Neuronal stem cell (in vitro differentiated cells): ENCODE data around the gene TMEM63A.

Experiments
- DNase-seq: peaks from one replicate; pipeline ENCODE4 v3.0.0-alpha.2; 2013; ENCODE audit warnings: low spot score
- H2AFZ ChIP-seq: one replicate; pipeline ENCODE4 v1.6.1; 2013; ENCODE audit warnings: mild to moderate bottlenecking, low read length, inconsistent platforms
- H2AK5ac ChIP-seq: 2 replicates; pipeline ENCODE4 v1.6.1; 2013; ENCODE audit warnings: low read depth, mild to moderate bottlenecking, inconsistent platforms, low read length, moderate library complexity, mixed read lengths
- H2BK120ac ChIP-seq: 2 replicates; pipeline ENCODE4 v1.6.1; 2013; ENCODE audit warnings: low read depth, mild to moderate bottlenecking, inconsistent platforms, low read length, moderate library complexity, mixed read lengths
- H2BK12ac ChIP-seq: one replicate; pipeline ENCODE4 v1.6.1; 2013; ENCODE audit warnings: low read length, inconsistent platforms
- H2BK15ac ChIP-seq: 2 replicates; pipeline ENCODE4 v1.6.1; 2013; ENCODE audit warnings: mild to moderate bottlenecking, low read length, inconsistent platforms, mixed read lengths
- H2BK5ac ChIP-seq: one replicate; pipeline ENCODE4 v1.6.1; 2013; ENCODE audit warnings: inconsistent platforms, mild to moderate bottlenecking, low read length, moderate library complexity
- H3K14ac ChIP-seq: one replicate; pipeline ENCODE4 v1.6.1; 2013; ENCODE audit warnings: low read length, inconsistent platforms
- H3K18ac ChIP-seq: 2 replicates; pipeline ENCODE4 v1.6.1; 2013; ENCODE audit warnings: low read length, inconsistent platforms
- H3K23ac ChIP-seq: 2 replicates; pipeline ENCODE4 v1.6.1; 2013; ENCODE audit warnings: low read depth, mild to moderate bottlenecking, mixed read lengths, low read length, inconsistent platforms; ENCODE audit not compliant: poor library complexity
- H3K27ac ChIP-seq: replicated peaks from 3 replicates; pipeline ENCODE4 v1.5.1; 2013; ENCODE audit warnings: low read length, inconsistent platforms
- H3K27me3 ChIP-seq, 3 experiments: 2 replicates each; pipeline ENCODE4 v1.6.1; 2013; ENCODE audit warnings: low read length in 3 of 3, mild to moderate bottlenecking in 2 of 3, inconsistent platforms in 1 of 3, low read depth in 1 of 3, mixed read lengths in 1 of 3, moderate library complexity in 1 of 3; ENCODE audit not compliant: control insufficient read depth in 3 of 3, insufficient read depth in 3 of 3
- H3K36me3 ChIP-seq, 2 donors: replicated peaks in 1 of 2; 2 replicates each; pipeline ENCODE4 v1.6.1; 2013; ENCODE audit warnings: low read length in 2 of 2; ENCODE audit not compliant: control insufficient read depth in 2 of 2, insufficient read depth in 2 of 2
- H3K4ac ChIP-seq: 2 replicates; pipeline ENCODE4 v1.6.1; 2013; ENCODE audit warnings: inconsistent platforms, mild to moderate bottlenecking, low read length, moderate library complexity
- H3K4me1 ChIP-seq, 2 donors: 1 replicate in 1 of 2; 2 replicates in 1 of 2; pipeline ENCODE4 v1.6.1; 2013; ENCODE audit warnings: low read length in 2 of 2, low read depth in 1 of 2; ENCODE audit not compliant: control insufficient read depth in 2 of 2, insufficient read depth in 1 of 2
- H3K4me2 ChIP-seq: one replicate; pipeline ENCODE4 v1.6.1; 2013; ENCODE audit warnings: mild to moderate bottlenecking, low read length, inconsistent platforms; ENCODE audit not compliant: insufficient read depth, poor library complexity, severe bottlenecking
- H3K4me3 ChIP-seq, 2 donors: 2 replicates each; pipeline ENCODE4 v1.5.1; 2013; ENCODE audit warnings: low read length in 2 of 2, mild to moderate bottlenecking in 2 of 2, inconsistent platforms in 1 of 2, moderate library complexity in 1 of 2
- H3K79me1 ChIP-seq: one replicate; pipeline ENCODE4 v1.6.1; 2013; ENCODE audit warnings: low read depth, mild to moderate bottlenecking, inconsistent platforms, low read length, moderate library complexity
- H3K9ac ChIP-seq: one replicate; pipeline ENCODE4 v1.6.1; 2013; ENCODE audit warnings: mild to moderate bottlenecking, low read depth, low read length, inconsistent platforms; ENCODE audit not compliant: poor library complexity
- H3K9me3 ChIP-seq, 2 donors: replicated peaks in 1 of 2; 2 replicates each; pipeline versions ENCODE3 to v1.6.1; 2013; ENCODE audit warnings: low read length in 2 of 2, mild to moderate bottlenecking in 2 of 2, inconsistent platforms in 1 of 2, low read depth in 1 of 2, mixed read lengths in 1 of 2, moderate library complexity in 1 of 2; ENCODE audit not compliant: control insufficient read depth in 2 of 2, insufficient read depth in 1 of 2
- H4K8ac ChIP-seq: one replicate; pipeline ENCODE4 v1.6.1; 2013; ENCODE audit warnings: low read depth, mild to moderate bottlenecking, inconsistent platforms, low read length, moderate library complexity
- H4K91ac ChIP-seq: one replicate; pipeline ENCODE4 v1.6.1; 2013; ENCODE audit warnings: low read length, low read depth, mild to moderate bottlenecking, inconsistent platforms; ENCODE audit not compliant: poor library complexity
- WGBS, 2 donors: extraction: QIAGEN DNeasy Blood & Tissue Kit; methylation state at CpG; one replicate each; pipeline ENCODE4 v1.1.7; 2013; ENCODE audit warnings: missing lambda C conversion rate in 2 of 2, mixed read lengths in 1 of 2; ENCODE audit not compliant: insufficient read length in 2 of 2, insufficient replicate concordance in 1 of 2; ENCODE audit errors: extremely low coverage in 2 of 2; 5-methylcytosine and 5-hydroxymethylcytosine counted together

Gene TMEM63A

DNA sequence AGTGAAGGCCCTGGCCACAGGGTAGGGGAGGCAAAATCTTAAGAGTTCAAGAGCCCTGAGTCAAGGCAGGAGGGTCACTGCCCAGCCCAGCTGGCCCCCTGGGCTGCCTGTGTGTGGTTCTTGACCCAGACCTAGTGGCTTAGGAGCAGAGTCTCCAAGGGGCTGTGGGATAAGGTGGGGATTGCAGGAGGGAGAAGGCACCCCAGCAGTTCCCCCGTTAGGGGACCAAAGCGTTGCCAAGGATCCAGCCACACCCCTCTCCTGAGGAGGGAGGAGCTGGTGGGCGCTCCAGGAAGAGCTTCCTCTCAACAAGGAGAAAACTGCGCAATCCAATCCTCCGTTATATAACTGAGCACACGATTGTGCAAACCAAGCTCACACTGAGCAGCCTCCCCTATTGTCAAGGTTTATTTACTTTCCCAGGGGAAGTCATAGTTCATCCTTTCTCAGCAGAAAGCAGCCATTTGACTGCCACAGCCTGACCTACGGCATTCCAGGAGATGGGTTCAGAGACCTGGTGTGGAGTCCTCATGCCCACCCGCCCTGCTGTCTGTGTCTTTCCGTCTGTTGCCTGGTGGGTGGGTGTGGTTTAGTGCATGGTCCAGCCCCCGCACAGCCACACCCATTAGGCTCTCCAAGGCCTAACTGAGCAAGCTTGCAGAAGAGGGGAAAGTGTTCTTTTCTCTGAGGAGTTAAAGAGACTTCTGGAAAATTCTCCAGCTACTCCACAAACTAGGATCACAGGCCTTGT is 68.8 kb downstream of the TMEM63A start:
- no peak for DNase-seq
- no peak overlapping the region for H3K27ac ChIP-seq
- no peak overlapping the region for H2BK120ac ChIP-seq
- H4K8ac ChIP-seq: no peak overlapping the region
- H3K14ac ChIP-seq: no peak overlapping the region
- no peak overlapping the region for H3K4ac ChIP-seq
- H3K36me3 ChIP-seq: peaks cover 0 to 5% of the 10 kb centered on the region in 2 donors
- H2BK12ac ChIP-seq: no peak overlapping the region
- H3K4me3 ChIP-seq: no peak overlapping the region
- H3K9me3 ChIP-seq: no peaks in the 10 kb centered on the region
- no peak overlapping the region for H2BK5ac ChIP-seq
- H2AFZ ChIP-seq: no peak overlapping the region
- no peak overlapping the region for H3K4me2 ChIP-seq
- no peaks in the 10 kb centered on the region for H3K79me1 ChIP-seq
- peaks cover 13 to 29% of the 10 kb centered on the region in 2 donors for H3K4me1 ChIP-seq
- H4K91ac ChIP-seq: no peak overlapping the region
- no peak overlapping the region for H3K18ac ChIP-seq
- H2AK5ac ChIP-seq: no peak overlapping the region
- H3K9ac ChIP-seq: no peak overlapping the region
- H2BK15ac ChIP-seq: no peak overlapping the region
- no peak overlapping the region for H3K23ac ChIP-seq
- peaks cover 0 to 8% (median 0%) of the 10 kb centered on the region in 3 experiments for H3K27me3 ChIP-seq
- WGBS, 2 donors: no CpG with 5 or more reads among the region's 10 CpGs

DNA sequence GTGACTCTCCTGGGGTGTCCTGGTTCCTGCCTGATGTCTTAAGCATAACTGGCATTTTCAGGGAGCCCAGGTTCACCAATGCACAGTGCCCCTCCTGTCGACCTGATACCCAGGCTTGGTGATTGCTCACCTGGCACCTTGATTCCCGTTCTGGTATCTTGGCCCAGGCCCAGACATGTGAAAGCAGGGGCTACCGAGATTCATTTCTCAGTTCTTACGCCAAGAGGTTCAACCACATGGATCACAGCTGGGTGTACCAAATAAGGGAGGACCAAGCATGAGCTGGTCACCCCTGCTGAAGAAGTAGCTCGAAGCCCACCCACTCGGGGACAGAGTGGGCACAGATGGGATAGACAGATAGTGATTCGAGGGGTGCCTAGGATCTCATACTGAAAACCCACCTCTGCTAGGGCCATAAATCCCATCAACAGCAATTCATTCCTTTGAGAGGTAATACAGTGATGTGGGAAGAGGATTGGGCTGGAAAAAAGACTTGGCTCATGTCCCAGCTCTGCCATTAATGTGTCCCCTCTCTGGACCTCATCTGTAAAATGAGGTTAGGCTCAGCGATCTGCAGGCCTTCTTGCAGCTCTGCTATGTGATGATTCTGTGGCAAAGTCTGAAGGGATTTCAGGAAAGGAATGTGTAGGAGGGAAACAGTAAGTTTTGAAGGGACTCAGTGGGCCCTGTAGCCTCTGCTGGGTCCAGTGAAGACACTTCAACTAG is 69.5 kb downstream of the TMEM63A start:
- Histone ChIP-seq H2AFZ (no peak overlapping the region), H4K91ac (no peak overlapping the region), H3K14ac (no peak overlapping the region), H3K9me3 (no peaks in the 10 kb centered on the region), H2BK12ac (no peak overlapping the region), H3K36me3 (peaks cover 0 to 5% of the 10 kb centered on the region in 2 donors), H3K27ac (no peak overlapping the region), H2BK120ac (no peak overlapping the region), H3K4me3 (no peak overlapping the region), H2AK5ac (no peak overlapping the region), H3K4me2 (no peak overlapping the region), H3K23ac (no peak overlapping the region), H2BK5ac (no peak overlapping the region), H3K18ac (no peak overlapping the region), H3K4ac (no peak overlapping the region), H2BK15ac (no peak overlapping the region), H3K4me1 (peaks cover 12 to 26% of the 10 kb centered on the region in 2 donors), H3K9ac (no peak overlapping the region), H3K79me1 (no peaks in the 10 kb centered on the region), H3K27me3 (peaks cover 0 to 8% (median 0%) of the 10 kb centered on the region in 3 experiments), H4K8ac (no peak overlapping the region)
- DNase-seq: no peak
- no CpG with 5 or more reads among the region's 8 CpGs for WGBS, 2 donors

DNA sequence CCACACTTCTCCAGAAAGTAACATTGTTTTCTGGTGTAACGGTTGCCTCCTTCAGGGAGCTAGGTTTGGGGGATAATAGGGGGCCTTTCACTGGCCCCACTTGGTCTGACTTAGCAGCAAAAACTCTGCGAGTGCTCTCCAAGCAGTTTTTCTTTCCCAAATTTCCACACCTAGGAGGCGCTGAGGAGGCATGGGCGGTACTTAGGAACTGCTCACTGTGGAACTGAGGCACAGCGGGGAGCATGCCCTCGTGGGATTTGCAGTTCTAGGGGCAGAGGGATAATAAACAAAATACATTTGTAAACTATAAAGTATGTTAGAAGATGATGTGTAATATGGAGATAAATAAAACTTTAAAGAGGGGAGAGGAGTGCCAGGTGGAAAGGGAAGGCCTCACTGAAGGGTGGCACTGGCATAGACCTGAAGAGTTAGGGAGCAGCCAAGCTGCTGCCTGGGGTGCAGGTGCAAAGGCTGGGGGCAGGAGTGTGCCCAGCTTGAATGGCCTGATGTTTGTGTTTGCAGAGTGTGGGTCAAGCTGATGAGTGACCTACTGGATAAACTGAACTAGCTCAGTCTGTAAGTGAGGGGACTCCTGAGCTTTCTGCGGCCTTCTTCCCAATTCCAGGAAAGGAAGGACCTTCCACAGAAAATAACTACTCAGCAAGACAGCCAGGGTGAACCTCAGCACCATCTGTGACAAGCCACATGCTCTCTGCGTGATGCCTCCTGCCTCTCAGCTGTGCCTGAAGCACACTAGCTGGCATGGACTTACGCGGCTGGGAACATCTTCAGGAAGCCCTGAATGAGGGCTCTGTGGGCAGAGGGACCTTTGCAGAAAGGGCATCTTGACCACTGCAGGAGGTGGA is 70.3 kb downstream of the TMEM63A start:
- H2BK5ac ChIP-seq: no peak overlapping the region
- no peak overlapping the region for H2AK5ac ChIP-seq
- H3K9me3 ChIP-seq: no peaks in the 10 kb centered on the region
- H3K23ac ChIP-seq: no peak overlapping the region
- H2BK12ac ChIP-seq: no peak overlapping the region
- no peak overlapping the region for H3K4me3 ChIP-seq
- no peak overlapping the region for H2BK120ac ChIP-seq
- peaks cover 9 to 19% of the 10 kb centered on the region in 2 donors for H3K4me1 ChIP-seq
- H4K8ac ChIP-seq: no peak overlapping the region
- H3K36me3 ChIP-seq: peaks cover 0 to 5% of the 10 kb centered on the region in 2 donors
- no CpG with 5 or more reads among the region's 10 CpGs for WGBS, 2 donors
- no peak overlapping the region for H3K14ac ChIP-seq
- H2AFZ ChIP-seq: no peak overlapping the region
- H3K4ac ChIP-seq: no peak overlapping the region
- no peaks in the 10 kb centered on the region for H3K79me1 ChIP-seq
- no peak for DNase-seq
- H3K27ac ChIP-seq: no peak overlapping the region
- no peak overlapping the region for H3K18ac ChIP-seq
- H2BK15ac ChIP-seq: no peak overlapping the region
- H3K4me2 ChIP-seq: no peak overlapping the region
- peaks cover 0 to 8% (median 0%) of the 10 kb centered on the region in 3 experiments for H3K27me3 ChIP-seq
- H3K9ac ChIP-seq: no peak overlapping the region
- no peak overlapping the region for H4K91ac ChIP-seq
